ENCODE results near the gene BTBD6. TPM values are rescaled to one million over a fixed set of nuclear protein-coding genes. Genes with fewer than 3 reads are reported as not detected.

Gene BTBD6
- total and polyA plus RNA-seq, 9 of the 15 experiments (the other 6 are each of a cell fraction or from before 2014, with no cell fraction given): not detected

GRCh38 chr14:105274637-105275036, 26.3 kb downstream of the BTBD6 start (continued):
- no peak for TF ChIP-seq ZNF644 (tag; IDR thresholded peaks at IDR 0.05; ENCODE audit: low read depth)
- TF ChIP-seq TFAP4 (CRISPR knock-in tag; IDR thresholded peaks at IDR 0.05; ENCODE audit: borderline replicate concordance): no peak
- no peak for TF ChIP-seq SIX5 (IDR thresholded peaks at IDR 0.05; ENCODE audit: borderline replicate concordance in 1 of 2, insufficient read depth in 1 of 2, low read depth in 1 of 2, low read length in 2 of 2)
- TF ChIP-seq ZNF583 (CRISPR knock-in tag; IDR thresholded peaks at IDR 0.05): no peak
- TF ChIP-seq SREBF2 (CRISPR knock-in tag; IDR thresholded peaks at IDR 0.05): no peak

DNA sequence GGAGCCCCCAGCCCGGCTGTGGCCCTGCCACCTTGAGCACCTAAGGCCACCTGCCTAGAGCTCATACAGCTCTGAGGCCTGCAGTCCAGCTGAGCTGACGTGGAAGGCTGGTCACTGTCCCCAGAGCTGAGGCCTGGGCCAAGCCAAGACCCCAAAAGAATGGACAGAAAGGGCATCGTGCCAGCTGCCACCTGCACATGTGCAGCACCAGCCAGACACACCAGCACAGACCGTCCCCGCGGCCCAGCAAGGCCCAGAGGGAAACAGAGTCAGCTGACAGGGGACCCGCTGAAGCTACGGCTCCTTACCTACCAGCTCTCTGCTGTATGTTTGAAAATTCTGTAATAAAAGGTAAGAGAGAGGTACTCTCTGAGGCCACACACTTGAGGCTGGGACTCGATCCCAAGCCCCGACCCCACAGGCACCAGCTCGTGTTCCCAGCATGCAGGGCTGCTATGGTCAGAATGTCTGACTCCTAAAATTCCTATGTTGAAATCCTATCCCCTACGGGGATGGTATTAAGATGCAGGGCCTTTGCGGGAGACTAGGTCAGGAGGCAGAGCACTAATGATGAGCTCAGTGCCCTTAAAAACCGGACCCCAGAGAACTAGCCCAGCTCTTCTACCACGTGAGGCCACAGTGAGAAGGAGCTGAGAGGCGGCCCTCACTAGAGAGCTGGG, 27.1 kb downstream of the BTBD6 start:
- Histone ChIP-seq H3K36me3 (ENCODE audit: control insufficient read depth, insufficient read depth, low read length) (peaks cover 3% of the 10 kb centered on the region; the same call in 1 of the 3 replicates), H3K9me1 (ENCODE audit: control insufficient read depth, insufficient read depth, low read length) (no peaks in the 10 kb centered on the region), H3K27ac (ENCODE audit: extremely low read depth, low read depth, low read length) (no peak overlapping the region), H3K4me2 (ENCODE audit: insufficient read depth, low read length) (no peak overlapping the region), H4K20me1 (replicated peaks; ENCODE audit: control insufficient read depth, insufficient read depth, low read length) (no peaks in the 10 kb centered on the region), H3K27me3 (ENCODE audit: control insufficient read depth in 2 of 2, insufficient read depth in 2 of 2, low read length in 2 of 2) (no peaks in the 10 kb centered on the region), H3K9me3 (replicated peaks; ENCODE audit: control insufficient read depth, insufficient read depth, low read depth, low read length) (no peaks in the 10 kb centered on the region), H3K4me1 (replicated peaks in 1 of 2; ENCODE audit: control insufficient read depth in 2 of 2, insufficient read depth in 2 of 2, low read length in 2 of 2) (peaks cover 0 to 14% of the 10 kb centered on the region in 2 experiments; a peak in 2 of 5 replicates), H3K4me3 (no peak overlapping the region), H3K9ac (ENCODE audit: insufficient read depth in 1 of 2, low read depth in 2 of 2, low read length in 2 of 2) (no peak overlapping the region), H3K79me2 (ENCODE audit: control insufficient read depth, insufficient read depth, low read length) (no peaks in the 10 kb centered on the region; the same call in 2 of the 3 replicates), H2AFZ (ENCODE audit: low read depth, low read length) (no peak overlapping the region)
- POLR2A ChIA-PET: interaction anchor here (0.5 to 1.3 kb wide), 3 partner anchors 16 to 479 kb away, joined by 3 to 4 read pairs (median 4); no protein-coding TSS in a partner anchor
- DNase-seq (ENCODE audit: extremely low read depth in 1 of 4, low spot score in 3 of 4) (no peak), FAIRE-seq (no peak), ATAC-seq (no peak)
- BruUV-seq (replicated peaks): no TSS peak
- in situ Hi-C loops (cut with MboI): no loop called here
- CTCF ChIA-PET (ENCODE audit: low intra/inter-chr PET ratio): no interaction called here
- 81% methylated on average over 15 of the region's 16 CpGs for WGBS (ENCODE audit: insufficient coverage, low coverage, missing lambda C conversion rate)
- intact Hi-C loops (cut with micrococcal nuclease): no loop called here
- TF ChIP-seq PYGO2 (tag; IDR thresholded peaks at IDR 0.05) (no peak), HCFC1 (IDR thresholded peaks at IDR 0.05; ENCODE audit: low read depth, low read length) (no peak), ZNF274 (IDR thresholded peaks at IDR 0.05; ENCODE audit: borderline replicate concordance, low read depth, low read length) (no peak), TRIM28 (IDR thresholded peaks at IDR 0.05) (no peak), ZNF384 (IDR thresholded peaks at IDR 0.05; ENCODE audit: low read depth, low read length) (no peak), KAT8 (IDR thresholded peaks at IDR 0.05; ENCODE audit: low read depth) (no peak), SIN3B (IDR thresholded peaks at IDR 0.05; ENCODE audit: low read depth) (no peak), TARDBP (IDR thresholded peaks at IDR 0.05) (no peak)
- TF ChIP-seq, protein P1, sequence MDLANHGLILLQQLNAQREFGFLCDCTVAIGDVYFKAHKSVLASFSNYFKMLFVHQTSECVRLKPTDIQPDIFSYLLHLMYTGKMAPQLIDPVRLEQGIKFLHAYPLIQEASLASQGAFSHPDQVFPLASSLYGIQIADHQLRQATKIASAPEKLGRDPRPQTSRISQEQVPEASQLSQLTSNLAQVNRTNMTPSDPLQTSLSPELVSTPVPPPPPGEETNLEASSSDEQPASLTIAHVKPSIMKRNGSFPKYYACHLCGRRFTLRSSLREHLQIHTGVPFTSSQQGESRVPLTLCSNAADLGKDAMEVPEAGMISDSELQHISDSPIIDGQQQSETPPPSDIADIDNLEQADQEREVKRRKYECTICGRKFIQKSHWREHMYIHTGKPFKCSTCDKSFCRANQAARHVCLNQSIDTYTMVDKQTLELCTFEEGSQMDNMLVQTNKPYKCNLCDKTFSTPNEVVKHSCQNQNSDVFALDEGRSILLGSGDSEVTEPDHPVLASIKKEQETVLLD (IDR thresholded peaks at IDR 0.05): no peak
- TF ChIP-seq, protein P2, sequence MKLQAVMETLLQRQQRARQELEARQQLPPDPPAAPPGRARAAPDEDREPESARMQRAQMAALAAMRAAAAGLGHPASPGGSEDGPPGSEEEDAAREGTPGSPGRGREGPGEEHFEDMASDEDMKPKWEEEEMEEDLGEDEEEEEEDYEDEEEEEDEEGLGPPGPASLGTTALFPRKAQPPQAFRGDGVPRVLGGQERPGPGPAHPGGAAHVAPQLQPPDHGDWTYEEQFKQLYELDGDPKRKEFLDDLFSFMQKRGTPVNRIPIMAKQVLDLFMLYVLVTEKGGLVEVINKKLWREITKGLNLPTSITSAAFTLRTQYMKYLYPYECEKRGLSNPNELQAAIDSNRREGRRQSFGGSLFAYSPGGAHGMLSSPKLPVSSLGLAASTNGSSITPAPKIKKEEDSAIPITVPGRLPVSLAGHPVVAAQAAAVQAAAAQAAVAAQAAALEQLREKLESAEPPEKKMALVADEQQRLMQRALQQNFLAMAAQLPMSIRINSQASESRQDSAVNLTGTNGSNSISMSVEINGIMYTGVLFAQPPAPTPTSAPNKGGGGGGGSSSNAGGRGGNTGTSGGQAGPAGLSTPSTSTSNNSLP (IDR thresholded peaks at IDR 0.05; ENCODE audit: borderline replicate concordance, low read depth, low read length): no peak
- TF ChIP-seq, protein P3, sequence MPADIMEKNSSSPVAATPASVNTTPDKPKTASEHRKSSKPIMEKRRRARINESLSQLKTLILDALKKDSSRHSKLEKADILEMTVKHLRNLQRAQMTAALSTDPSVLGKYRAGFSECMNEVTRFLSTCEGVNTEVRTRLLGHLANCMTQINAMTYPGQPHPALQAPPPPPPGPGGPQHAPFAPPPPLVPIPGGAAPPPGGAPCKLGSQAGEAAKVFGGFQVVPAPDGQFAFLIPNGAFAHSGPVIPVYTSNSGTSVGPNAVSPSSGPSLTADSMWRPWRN (IDR thresholded peaks at IDR 0.05; ENCODE audit: low read depth): no peak
